Hepatocyte (in vitro differentiated cells): ENCODE measurements around the gene CHST11.

Experiments used
- CTCF ChIP-seq: fragments of 200-600 bp; sonication (generic); IDR thresholded peaks from 2 replicates; pipeline ENCODE4 v1.5.1; 2016; ENCODE audit warnings: antibody characterized with exemption, mild to moderate bottlenecking; ENCODE audit not compliant: poor library complexity
- EZH2 ChIP-seq: fragments of 200-600 bp; sonication (generic); IDR thresholded peaks from 2 replicates; pipeline ENCODE4 v1.6.1; 2016; ENCODE audit warnings: antibody characterized with exemption, mild to moderate bottlenecking, borderline replicate concordance

GRCh38 chr12:104784592-104784991, 327.8 kb downstream of the CHST11 start:
- TF ChIP-seq CTCF: no peak
- TF ChIP-seq EZH2: no peak
